ENCODE measurements around the gene B3GALT5.

The B3GALT5 gene

GRCh38 chr21:39648879-39649278, 36.1 kb downstream of the B3GALT5 start:
- no peak for DNase-seq

GRCh38 chr21:39649526-39649925, 36.8 kb downstream of the B3GALT5 start:
- no peak for DNase-seq

GRCh38 chr21:39650306-39650705, 37.6 kb downstream of the B3GALT5 start:
- DNase-seq, result no peak

GRCh38 chr21:39650801-39651200, 38.1 kb downstream of the B3GALT5 start:
- DNase-seq, result no peak

GRCh38 chr21:39651206-39651605, 38.5 kb downstream of the B3GALT5 start:
- DNase-seq, result no peak

- DNase-seq, result no peak
Measured at GRCh38 chr21:39654951-39655350, 42.2 kb downstream of the B3GALT5 start.

- DNase-seq, result no peak
Measured at GRCh38 chr21:39655589-39655988, 42.8 kb downstream of the B3GALT5 start.

GRCh38 chr21:39656209-39656608, 43.5 kb downstream of the B3GALT5 start:
- no peak for DNase-seq

- DNase-seq, result no peak
Measured at GRCh38 chr21:39657091-39657689, 44.5 kb downstream of the B3GALT5 start.

GRCh38 chr21:39658066-39658465, 45.3 kb downstream of the B3GALT5 start:
- DNase-seq, result no peak

- no peak for DNase-seq
Measured at GRCh38 chr21:39659070-39659815, 46.5 kb downstream of the B3GALT5 start.

GRCh38 chr21:39660191-39660980, 47.6 kb downstream of the B3GALT5 start:
- DNase-seq, result no peak

GRCh38 chr21:39661121-39661520, 48.4 kb downstream of the B3GALT5 start:
- no peak for DNase-seq

GRCh38 chr21:39661740-39662139, 49.0 kb downstream of the B3GALT5 start:
- DNase-seq, result no peak

- no peak for DNase-seq
Measured at GRCh38 chr21:39662411-39662953, 49.7 kb downstream of the B3GALT5 start.

- DNase-seq, result no peak
Measured at GRCh38 chr21:39663066-39663465, 50.3 kb downstream of the B3GALT5 start.

GRCh38 chr21:39663742-39664492, 51.2 kb downstream of the B3GALT5 start:
- no peak for DNase-seq

GRCh38 chr21:39664586-39664985, 51.8 kb downstream of the B3GALT5 start:
- no peak for DNase-seq

- DNase-seq, result no peak
Measured at GRCh38 chr21:39666026-39666425, 53.3 kb downstream of the B3GALT5 start.

GRCh38 chr21:39666681-39667315, 54.1 kb downstream of the B3GALT5 start:
- no peak for DNase-seq

- DNase-seq, result no peak
Measured at GRCh38 chr21:39667353-39667891, 54.7 kb downstream of the B3GALT5 start.

GRCh38 chr21:39668369-39668768, 55.6 kb downstream of the B3GALT5 start:
- no peak for DNase-seq

All from CD4-positive, alpha-beta T cell treated with Interferon gamma for 1 hour (primary cell).